ENCODE data around the gene CCDC171.

The CCDC171 gene

GRCh38 chr9:16001856-16002255, 449.0 kb downstream of the CCDC171 start:
- no peak for DNase-seq (ENCODE audit: low read depth)

DNA sequence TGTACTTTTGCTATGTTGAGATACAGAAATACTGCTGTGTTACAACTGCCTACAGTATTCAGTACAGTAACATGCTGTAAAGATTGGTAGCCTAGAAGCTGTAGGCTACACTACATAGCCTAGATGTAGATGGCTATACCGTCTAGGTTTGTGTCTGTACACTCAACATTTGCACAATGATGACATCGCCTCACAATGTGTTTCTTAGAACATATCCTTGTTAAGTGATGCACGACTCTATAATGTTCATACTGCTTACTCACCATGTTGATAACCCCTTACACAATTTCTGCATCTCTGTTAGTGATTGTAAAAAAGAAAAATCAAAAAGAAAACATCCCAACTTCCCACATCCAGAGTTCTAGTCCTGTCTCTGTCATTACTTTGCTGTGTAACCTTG, 450.0 kb downstream of the CCDC171 start:
- DNase-seq (ENCODE audit: low read depth) = no peak

- no peak for DNase-seq (ENCODE audit: low read depth)
Observed at GRCh38 chr9:16003785-16004184, 450.9 kb downstream of the CCDC171 start.

DNA sequence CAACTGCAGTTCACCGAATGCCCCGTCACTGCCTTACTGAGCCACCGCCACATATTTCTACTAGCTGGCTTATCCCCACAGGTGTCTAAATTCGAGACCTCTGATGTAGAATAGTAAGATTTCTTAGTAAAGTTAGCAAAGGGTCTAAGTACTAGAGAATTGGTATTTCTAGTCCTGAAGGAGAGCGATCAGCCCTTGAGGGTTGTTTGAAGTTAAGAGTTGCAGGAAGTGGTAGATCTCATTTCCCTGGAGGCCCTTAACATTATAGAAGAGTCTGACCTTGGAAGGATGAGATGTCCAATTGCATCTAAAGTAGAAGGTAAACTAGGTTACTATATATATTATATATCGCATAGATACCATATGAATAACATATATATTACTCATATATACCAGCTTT, 451.8 kb downstream of the CCDC171 start:
- DNase-seq (ENCODE audit: low read depth) = no peak

DNA sequence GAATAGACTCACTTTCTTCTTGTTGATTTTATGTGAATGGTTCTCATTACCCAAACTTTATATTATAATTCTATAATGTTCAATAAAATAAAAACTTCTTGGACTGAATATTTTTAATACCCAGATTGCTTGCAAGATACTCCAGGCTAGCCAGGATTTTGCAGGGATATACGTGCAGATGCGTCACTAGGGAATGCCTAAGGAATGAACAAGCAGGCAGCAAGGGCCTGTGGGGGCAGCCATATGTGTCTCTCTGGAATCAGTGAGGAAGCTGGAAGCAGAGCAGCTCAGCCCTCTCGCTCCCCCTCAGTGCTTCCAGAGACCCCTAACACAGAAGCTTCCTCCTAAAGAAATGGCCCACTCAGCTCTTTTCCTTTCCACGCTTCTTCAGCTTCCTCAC, 457.4 kb downstream of the CCDC171 start:
- DNase-seq (ENCODE audit: low read depth) = no peak

DNA sequence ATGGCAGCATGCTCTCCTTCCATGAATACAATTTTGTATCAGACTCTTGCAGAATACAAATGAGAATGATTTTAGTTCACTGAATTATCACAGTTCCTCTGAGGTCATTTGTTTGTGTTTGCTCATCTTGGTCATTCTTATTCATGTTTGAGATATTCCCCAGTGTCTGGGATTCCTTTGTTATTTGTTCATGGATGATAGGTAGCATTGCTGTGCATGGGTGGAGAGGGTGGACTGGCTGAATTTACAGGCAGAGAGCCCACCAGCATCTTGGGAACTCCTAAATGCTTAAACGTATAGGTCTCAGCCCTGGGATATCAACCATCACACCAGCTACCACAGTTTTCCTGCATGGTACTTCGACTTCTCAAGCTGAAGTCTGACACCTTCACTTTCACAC, 459.8 kb downstream of the CCDC171 start:
- DNase-seq (ENCODE audit: low read depth) = no peak

DNA sequence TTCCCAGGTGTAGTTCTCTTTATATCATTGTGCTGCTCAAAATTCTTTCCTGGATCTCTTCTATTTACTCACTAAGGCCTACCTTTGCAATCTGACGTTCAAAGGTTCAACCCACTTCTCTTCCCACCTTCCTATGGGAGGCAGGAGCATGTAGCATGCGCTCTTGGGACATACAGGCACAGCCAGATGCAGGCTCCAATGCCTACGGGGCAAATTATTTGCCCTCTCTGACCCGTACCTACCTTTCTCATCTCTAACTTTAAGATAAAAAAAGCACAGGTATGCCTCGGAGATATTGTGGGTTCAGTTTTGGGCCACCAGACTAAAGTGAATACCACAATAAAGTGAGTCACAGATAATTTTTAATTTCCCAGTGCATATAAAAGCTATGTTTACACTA, 460.5 kb downstream of the CCDC171 start:
- DNase-seq (ENCODE audit: low read depth) = no peak

DNA sequence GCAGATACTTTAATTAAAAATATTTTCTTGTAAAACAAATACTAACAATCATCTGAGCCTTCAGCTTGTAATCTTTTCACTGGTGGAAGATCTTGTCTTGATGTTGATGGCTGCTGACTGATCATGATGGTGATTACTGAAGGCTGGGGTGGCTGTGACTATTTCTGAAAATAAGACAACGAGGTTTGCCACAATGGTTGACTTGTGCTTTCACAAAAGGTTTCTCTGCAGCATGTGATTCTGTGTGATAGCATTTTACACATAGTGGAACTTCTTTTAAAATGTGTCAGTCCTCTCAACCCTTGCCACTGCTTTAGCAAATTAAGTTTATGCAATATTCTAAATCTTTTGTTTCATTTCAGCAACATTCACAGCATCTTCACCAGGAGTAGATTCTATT, 461.0 kb downstream of the CCDC171 start:
- no peak for DNase-seq (ENCODE audit: low read depth)

DNA sequence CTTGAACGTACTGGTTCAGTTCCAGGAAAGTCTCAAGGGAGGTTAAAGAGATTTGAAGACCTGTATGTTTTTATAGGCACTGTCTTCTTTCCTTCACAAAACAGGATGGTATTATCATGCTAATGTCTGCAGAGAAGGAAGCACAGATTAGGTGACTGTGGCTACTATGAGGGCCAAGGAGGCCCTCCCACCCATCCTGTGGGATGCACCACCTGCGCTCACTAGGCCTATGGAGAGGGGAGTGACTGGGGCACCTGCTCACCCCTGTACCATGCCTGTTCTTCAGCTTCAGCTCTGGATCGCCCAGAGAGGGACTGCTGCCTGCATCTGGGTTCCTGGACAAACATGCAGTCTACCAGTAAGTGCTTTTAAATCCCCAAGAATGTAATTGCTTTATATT, 469.4 kb downstream of the CCDC171 start:
- no peak for DNase-seq (ENCODE audit: low read depth)

- DNase-seq (ENCODE audit: low read depth) = no peak
Observed at GRCh38 chr9:16023446-16023845, 470.6 kb downstream of the CCDC171 start.
